Measurements from ENCODE around the gene SLC27A1. TPM values are rescaled to one million over a fixed set of nuclear protein-coding genes. Genes with fewer than 3 reads are reported as not detected.
A peak's percentile ranks its signal among the peaks of the same experiment; 100 is the strongest.

The SLC27A1 gene
- total and polyA plus RNA-seq, 4 donors = 15.6 to 47.5 (median 28.1) TPM

DNA sequence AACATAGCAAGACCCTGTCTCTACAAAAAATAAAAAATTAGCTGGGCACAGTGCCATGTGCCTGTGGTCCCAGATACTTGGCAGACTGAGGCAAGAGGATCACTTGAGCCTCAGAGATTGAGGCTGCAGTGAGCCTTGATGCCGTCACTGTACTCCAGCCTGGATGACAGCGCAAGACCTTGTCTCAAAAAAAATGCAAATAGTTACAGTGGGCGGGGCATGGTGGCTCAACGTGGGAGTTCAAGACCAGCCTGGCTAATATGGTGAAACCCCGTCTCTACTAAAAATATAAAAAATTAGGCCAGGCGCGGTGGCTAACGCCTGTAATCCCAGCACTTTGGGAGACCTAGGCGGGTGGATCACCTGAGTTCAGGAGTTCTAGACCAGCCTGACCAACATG lies 49.6 kb downstream of the SLC27A1 start:
- Histone ChIP-seq H3K27me3 (ENCODE audit: control insufficient read depth, insufficient read depth, low read length) (no peaks in the 10 kb centered on the region), H3K4me1 (ENCODE audit: control insufficient read depth, insufficient read depth, low read length) (no peaks in the 10 kb centered on the region), H3K27ac (ENCODE audit: low read depth, low read length) (no peak overlapping the region), H3K9me3 (ENCODE audit: control insufficient read depth, insufficient read depth, low read length) (peaks cover 3% of the 10 kb centered on the region), H3K4me3 (ENCODE audit: low read depth, low read length) (no peak overlapping the region), H3K36me3 (ENCODE audit: control insufficient read depth, insufficient read depth, low read length) (peaks cover 53% of the 10 kb centered on the region)
- DNase-seq (ENCODE audit: low read depth in 4 of 6, low spot score in 6 of 6) = no peak
- WGBS (ENCODE audit: insufficient coverage) = 87% methylated on average over 9 of the region's 9 CpGs

DNA sequence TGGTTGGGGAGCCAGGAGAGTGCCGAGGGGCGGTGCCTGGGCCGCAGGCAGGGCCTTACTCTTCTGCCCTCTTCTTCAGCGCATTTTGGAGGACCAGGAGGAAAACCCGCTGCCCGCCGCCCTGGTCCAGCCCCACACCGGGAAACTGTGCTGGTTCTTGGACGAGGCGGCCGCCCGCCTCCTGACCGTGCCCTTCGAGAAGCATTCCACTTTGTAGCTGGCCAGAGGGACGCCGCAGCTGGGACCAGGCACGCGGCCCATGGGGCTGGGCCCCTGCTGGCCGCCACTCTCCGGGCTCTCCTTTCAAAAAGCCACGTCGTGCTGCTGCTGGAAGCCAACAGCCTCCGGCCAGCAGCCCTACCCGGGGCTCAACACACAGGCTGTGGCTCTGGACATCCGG lies 50.5 kb downstream of the SLC27A1 start:
- WGBS (ENCODE audit: insufficient coverage) = 90% methylated on average over 25 of the region's 25 CpGs
- H3K9me3 ChIP-seq (ENCODE audit: control insufficient read depth, insufficient read depth, low read length) = peaks cover 3% of the 10 kb centered on the region
- peaks cover 44% of the 10 kb centered on the region for H3K36me3 ChIP-seq (ENCODE audit: control insufficient read depth, insufficient read depth, low read length)

DNA sequence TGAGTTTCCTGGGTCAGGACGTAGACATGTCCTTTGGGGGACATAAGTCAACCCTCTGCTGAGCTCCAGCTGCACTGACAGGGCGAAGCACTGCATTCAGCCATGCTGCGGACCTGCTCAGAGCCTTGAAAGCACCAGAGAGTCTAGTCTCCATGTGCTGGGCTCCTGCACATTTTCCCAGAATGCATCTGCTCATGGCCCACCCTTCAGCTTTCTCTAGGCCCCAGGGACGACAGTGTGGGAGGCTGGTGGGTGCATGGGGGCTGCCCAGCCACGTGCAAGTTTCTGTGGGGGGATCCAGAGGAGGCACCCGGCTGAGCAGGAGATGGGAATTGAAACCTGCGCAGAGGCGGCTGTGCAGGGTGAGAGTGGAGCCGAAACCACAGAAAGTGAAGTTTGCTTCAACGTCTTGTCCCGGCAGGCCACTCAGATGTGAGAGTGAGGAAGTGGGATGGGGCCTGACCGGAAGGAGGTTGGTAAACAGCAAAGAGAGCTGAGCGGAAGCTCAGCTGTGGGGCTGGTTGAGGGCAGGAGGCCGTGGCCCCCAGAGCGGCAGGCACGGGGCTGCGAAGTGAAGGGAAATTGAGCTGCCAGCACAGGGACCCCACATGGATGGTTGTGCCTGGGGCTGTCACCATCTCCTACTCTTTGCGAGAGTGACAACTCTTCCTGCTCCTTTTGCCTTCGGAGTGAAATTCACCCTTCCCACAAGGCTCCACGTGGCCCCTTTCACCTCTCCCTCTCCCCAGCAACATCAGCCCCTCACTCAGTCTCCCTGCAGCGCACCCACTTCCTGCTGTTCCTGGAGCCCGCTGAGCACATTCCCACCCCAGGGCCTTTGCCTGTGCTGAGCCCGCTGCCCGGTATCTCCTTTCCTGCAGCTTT lies 52.9 kb downstream of the SLC27A1 start:
- 73% methylated on average over 23 of the region's 24 CpGs for WGBS (ENCODE audit: insufficient coverage)
- Histone ChIP-seq H3K4me3 (ENCODE audit: low read depth, low read length) (no peak overlapping the region), H3K4me1 (ENCODE audit: control insufficient read depth, insufficient read depth, low read length) (no peaks in the 10 kb centered on the region), H3K27ac (ENCODE audit: low read depth, low read length) (no peak overlapping the region), H3K36me3 (ENCODE audit: control insufficient read depth, insufficient read depth, low read length) (peaks cover 25% of the 10 kb centered on the region), H3K27me3 (ENCODE audit: control insufficient read depth, insufficient read depth, low read length) (no peaks in the 10 kb centered on the region), H3K9me3 (ENCODE audit: control insufficient read depth, insufficient read depth, low read length) (no peaks in the 10 kb centered on the region)
- peak in 1 of 6 donors; percentile 23 for DNase-seq (ENCODE audit: low read depth in 4 of 6, low spot score in 6 of 6)

More for the DNA sequence above, 50.5 kb downstream of the SLC27A1 start:
- Histone ChIP-seq H3K4me1 (ENCODE audit: control insufficient read depth, insufficient read depth, low read length) (no peaks in the 10 kb centered on the region), H3K27ac (ENCODE audit: low read depth, low read length) (no peak overlapping the region), H3K4me3 (ENCODE audit: low read depth, low read length) (no peak overlapping the region), H3K27me3 (ENCODE audit: control insufficient read depth, insufficient read depth, low read length) (no peaks in the 10 kb centered on the region)
- DNase-seq (ENCODE audit: low read depth in 4 of 6, low spot score in 6 of 6) = no peak

DNA sequence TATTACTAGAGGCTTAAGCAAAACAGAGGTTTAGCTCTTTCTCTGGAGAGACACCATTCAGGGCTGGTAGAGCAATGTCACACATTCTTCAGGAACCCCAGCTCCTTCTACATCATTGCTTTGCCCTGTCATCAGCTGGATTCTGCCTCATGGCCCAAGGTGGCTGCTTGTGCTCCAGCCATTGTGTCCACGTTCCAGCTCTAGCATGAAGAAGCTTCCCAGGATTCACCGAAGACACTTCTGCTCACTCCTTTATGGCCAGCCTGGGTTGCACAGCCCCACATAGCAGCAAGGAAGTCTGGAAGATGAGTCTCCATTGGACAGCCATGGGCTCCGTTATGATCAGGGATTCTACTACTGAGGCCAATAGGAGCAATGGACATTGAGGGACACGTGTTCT lies 54.3 kb downstream of the SLC27A1 start:
- 89% methylated on average over 4 of the region's 4 CpGs for WGBS (ENCODE audit: insufficient coverage)
- Histone ChIP-seq H3K36me3 (ENCODE audit: control insufficient read depth, insufficient read depth, low read length) (peaks cover 13% of the 10 kb centered on the region), H3K27me3 (ENCODE audit: control insufficient read depth, insufficient read depth, low read length) (no peaks in the 10 kb centered on the region)

DNA sequence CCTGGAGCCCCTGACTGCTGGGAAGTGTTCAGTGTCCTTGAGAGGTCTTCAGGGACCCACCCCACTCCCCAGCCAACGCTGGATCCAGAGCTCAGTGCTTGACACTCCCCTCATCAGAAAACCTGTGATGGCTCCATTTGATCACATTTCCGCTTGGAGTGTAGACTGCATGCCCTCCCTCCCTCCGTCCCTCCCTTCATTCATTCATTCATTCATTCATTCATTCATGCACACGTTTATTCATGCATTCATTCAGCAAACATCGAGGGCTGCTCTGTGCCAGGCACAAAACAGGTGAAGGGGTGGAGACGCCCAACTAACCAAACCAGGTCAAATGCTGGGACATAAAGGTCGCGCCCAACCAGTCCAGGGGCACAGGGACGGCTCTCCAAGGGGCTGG lies 54.8 kb downstream of the SLC27A1 start:
- no peak for DNase-seq (ENCODE audit: low read depth in 4 of 6, low spot score in 6 of 6)
- 87% methylated on average over 8 of the region's 9 CpGs for WGBS (ENCODE audit: insufficient coverage)
- H3K4me1 ChIP-seq (ENCODE audit: control insufficient read depth, insufficient read depth, low read length) = no peaks in the 10 kb centered on the region
- H3K9me3 ChIP-seq (ENCODE audit: control insufficient read depth, insufficient read depth, low read length) = no peaks in the 10 kb centered on the region
- no peak overlapping the region for H3K27ac ChIP-seq (ENCODE audit: low read depth, low read length)
- H3K36me3 ChIP-seq (ENCODE audit: control insufficient read depth, insufficient read depth, low read length) = peaks cover 13% of the 10 kb centered on the region
- no peaks in the 10 kb centered on the region for H3K27me3 ChIP-seq (ENCODE audit: control insufficient read depth, insufficient read depth, low read length)
- H3K4me3 ChIP-seq (ENCODE audit: low read depth, low read length) = no peak overlapping the region

More for the DNA sequence above, 54.3 kb downstream of the SLC27A1 start:
- H3K4me1 ChIP-seq (ENCODE audit: control insufficient read depth, insufficient read depth, low read length) = no peaks in the 10 kb centered on the region
- DNase-seq (ENCODE audit: low read depth in 4 of 6, low spot score in 6 of 6) = no peak
- H3K4me3 ChIP-seq (ENCODE audit: low read depth, low read length) = no peak overlapping the region
- no peak overlapping the region for H3K27ac ChIP-seq (ENCODE audit: low read depth, low read length)
- H3K9me3 ChIP-seq (ENCODE audit: control insufficient read depth, insufficient read depth, low read length) = no peaks in the 10 kb centered on the region

DNA sequence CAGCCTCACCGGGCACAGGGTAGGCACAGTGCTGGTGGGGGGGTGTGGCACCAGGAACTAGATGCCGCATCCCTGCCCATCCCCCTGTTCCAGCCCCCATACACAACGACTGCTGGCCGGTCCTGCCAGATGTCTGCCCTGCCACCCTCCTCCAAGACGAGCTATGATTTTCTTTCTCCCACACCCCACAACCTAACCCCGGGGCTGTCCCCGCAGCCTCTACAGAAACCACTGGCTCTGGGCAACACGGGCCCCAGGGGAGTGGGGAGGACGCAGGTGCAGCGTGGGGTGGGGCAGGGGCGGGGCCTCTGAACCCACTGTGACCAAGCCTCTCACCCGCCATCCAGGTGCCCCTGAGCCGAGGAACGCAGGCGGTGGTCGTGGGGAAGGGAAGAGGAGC lies 56.6 kb downstream of the SLC27A1 start:
- 65% methylated on average over 12 of the region's 16 CpGs for WGBS (ENCODE audit: insufficient coverage)
- H3K4me1 ChIP-seq (ENCODE audit: control insufficient read depth, insufficient read depth, low read length) = peaks cover 5% of the 10 kb centered on the region

DNA sequence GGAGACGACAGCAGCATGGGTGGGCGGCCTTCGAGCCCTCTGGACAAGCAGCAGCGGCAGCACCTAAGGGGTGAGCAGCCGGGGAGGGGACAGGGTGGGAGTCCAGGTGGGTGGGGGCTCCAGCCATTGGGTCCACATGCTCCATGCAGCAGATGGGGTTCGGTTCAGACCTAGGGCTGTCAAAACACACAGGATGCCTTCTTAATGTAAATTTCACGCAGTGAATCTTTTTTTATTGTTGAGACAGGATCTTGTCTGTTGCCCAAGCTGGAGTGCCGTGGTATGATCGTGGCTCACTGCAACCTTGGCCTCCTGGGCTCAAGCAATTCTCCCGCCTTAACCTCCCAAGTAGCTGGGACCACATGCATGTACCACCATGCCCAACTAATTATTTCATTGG lies 57.0 kb downstream of the SLC27A1 start:
- H3K27me3 ChIP-seq (ENCODE audit: control insufficient read depth, insufficient read depth, low read length) = no peaks in the 10 kb centered on the region
- no peaks in the 10 kb centered on the region for H3K9me3 ChIP-seq (ENCODE audit: control insufficient read depth, insufficient read depth, low read length)
- DNase-seq (ENCODE audit: low read depth in 4 of 6, low spot score in 6 of 6) = no peak
- no peak overlapping the region for H3K27ac ChIP-seq (ENCODE audit: low read depth, low read length)
- H3K4me1 ChIP-seq (ENCODE audit: control insufficient read depth, insufficient read depth, low read length) = peaks cover 5% of the 10 kb centered on the region
- H3K36me3 ChIP-seq (ENCODE audit: control insufficient read depth, insufficient read depth, low read length) = peaks cover 5% of the 10 kb centered on the region
- no peak overlapping the region for H3K4me3 ChIP-seq (ENCODE audit: low read depth, low read length)
- WGBS (ENCODE audit: insufficient coverage) = 77% methylated on average over 9 of the region's 10 CpGs

More for the DNA sequence above, 56.6 kb downstream of the SLC27A1 start:
- H3K4me3 ChIP-seq (ENCODE audit: low read depth, low read length) = no peak overlapping the region
- DNase-seq (ENCODE audit: low read depth in 4 of 6, low spot score in 6 of 6) = no peak
- no peaks in the 10 kb centered on the region for H3K27me3 ChIP-seq (ENCODE audit: control insufficient read depth, insufficient read depth, low read length)
- no peaks in the 10 kb centered on the region for H3K9me3 ChIP-seq (ENCODE audit: control insufficient read depth, insufficient read depth, low read length)
- H3K27ac ChIP-seq (ENCODE audit: low read depth, low read length) = no peak overlapping the region
- peaks cover 5% of the 10 kb centered on the region for H3K36me3 ChIP-seq (ENCODE audit: control insufficient read depth, insufficient read depth, low read length)

DNA sequence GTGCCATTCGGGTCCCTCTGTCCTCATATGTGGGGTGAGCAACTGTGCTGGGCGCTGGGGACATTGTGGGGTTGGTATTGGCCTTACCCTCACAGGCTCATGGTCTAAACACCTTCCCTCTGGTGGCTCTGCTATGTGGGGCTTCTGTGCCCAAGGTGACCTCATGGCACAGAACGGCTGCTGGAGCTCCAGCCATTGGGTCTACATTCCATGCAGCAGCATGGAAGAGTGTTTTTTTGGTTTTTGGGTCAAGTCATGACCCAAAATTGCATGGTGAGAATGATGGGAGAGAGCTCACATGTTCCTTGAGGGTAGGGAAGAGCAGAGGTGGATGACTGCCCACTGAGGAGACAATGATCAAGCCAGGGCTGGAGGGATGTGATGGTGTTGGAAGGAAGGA lies 58.3 kb downstream of the SLC27A1 start:
- no peak overlapping the region for H3K27ac ChIP-seq (ENCODE audit: low read depth, low read length)
- no peak for DNase-seq (ENCODE audit: low read depth in 4 of 6, low spot score in 6 of 6)
- peaks cover 5% of the 10 kb centered on the region for H3K4me1 ChIP-seq (ENCODE audit: control insufficient read depth, insufficient read depth, low read length)
- WGBS (ENCODE audit: insufficient coverage) = 100% methylated on average over 1 of the region's 3 CpGs
- H3K36me3 ChIP-seq (ENCODE audit: control insufficient read depth, insufficient read depth, low read length) = peaks cover under 1% of the 10 kb centered on the region
- no peaks in the 10 kb centered on the region for H3K9me3 ChIP-seq (ENCODE audit: control insufficient read depth, insufficient read depth, low read length)
- H3K4me3 ChIP-seq (ENCODE audit: low read depth, low read length) = no peak overlapping the region
- no peaks in the 10 kb centered on the region for H3K27me3 ChIP-seq (ENCODE audit: control insufficient read depth, insufficient read depth, low read length)

DNA sequence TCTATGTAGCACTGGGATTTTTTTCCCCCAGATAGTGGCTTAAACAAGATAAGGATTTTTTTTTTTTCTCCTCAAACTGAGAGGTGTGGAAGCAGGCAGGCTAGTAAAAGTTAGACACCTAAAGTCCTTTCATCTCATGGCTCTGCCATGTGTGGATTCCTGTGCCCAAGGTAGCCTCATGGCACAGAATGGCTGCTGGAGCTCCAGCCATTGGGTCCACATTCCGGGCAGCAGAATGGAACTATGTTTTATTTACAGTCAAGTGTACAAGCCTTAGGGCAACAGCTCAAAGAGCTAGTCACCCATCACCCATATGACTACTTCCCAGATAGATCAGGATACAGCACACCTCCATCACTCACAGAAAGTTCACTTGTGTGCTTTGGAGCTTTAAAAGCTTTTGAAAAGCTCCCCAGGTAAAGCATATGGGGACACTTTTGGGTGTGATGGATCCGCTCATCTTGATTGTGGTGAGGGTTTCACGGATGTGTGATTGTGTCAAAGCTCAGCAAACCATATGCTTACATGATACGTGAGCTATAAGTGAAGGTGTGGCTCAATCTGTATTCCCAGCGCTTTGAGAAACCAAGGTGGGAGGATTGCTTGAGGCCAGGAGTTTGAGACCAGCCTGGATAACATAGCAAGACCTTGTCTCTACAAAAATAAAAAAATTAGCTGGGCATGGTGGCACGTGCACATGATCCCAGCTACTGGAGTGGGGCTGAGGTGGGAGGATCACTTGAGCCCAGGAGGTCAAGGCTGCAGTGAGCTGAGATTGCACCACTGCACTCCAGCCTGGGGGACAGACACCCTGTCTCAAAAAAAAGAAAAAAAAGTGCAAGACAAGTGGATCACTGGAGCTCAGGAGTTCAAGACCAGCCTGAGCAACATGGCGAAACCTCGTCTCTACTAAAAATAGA lies 59.2 kb downstream of the SLC27A1 start:
- Histone ChIP-seq H3K36me3 (ENCODE audit: control insufficient read depth, insufficient read depth, low read length) (no peaks in the 10 kb centered on the region), H3K4me3 (ENCODE audit: low read depth, low read length) (no peak overlapping the region), H3K9me3 (ENCODE audit: control insufficient read depth, insufficient read depth, low read length) (no peaks in the 10 kb centered on the region), H3K27me3 (ENCODE audit: control insufficient read depth, insufficient read depth, low read length) (no peaks in the 10 kb centered on the region), H3K4me1 (ENCODE audit: control insufficient read depth, insufficient read depth, low read length) (peaks cover 5% of the 10 kb centered on the region), H3K27ac (ENCODE audit: low read depth, low read length) (no peak overlapping the region)
- WGBS (ENCODE audit: insufficient coverage) = 90% methylated on average over 5 of the region's 8 CpGs
- DNase-seq (ENCODE audit: low read depth in 4 of 6, low spot score in 6 of 6) = no peak

Data from spinal cord (tissue), 10 donors.